ENCODE measurements around the gene CPNE1. TPM values are rescaled to one million over a fixed set of nuclear protein-coding genes. Genes with fewer than 3 reads are reported as not detected.
A peak's percentile ranks its signal among the peaks of the same experiment; 100 is the strongest.
"Not testable (repeated sequence)": the region's sequence is repeated elsewhere in the genome, so short reads cannot be mapped to it uniquely, and the experiment has no call there.

The CPNE1 gene
- 100 to 1,000 TPM; 261 to 281 TPM for total RNA-seq

DNA sequence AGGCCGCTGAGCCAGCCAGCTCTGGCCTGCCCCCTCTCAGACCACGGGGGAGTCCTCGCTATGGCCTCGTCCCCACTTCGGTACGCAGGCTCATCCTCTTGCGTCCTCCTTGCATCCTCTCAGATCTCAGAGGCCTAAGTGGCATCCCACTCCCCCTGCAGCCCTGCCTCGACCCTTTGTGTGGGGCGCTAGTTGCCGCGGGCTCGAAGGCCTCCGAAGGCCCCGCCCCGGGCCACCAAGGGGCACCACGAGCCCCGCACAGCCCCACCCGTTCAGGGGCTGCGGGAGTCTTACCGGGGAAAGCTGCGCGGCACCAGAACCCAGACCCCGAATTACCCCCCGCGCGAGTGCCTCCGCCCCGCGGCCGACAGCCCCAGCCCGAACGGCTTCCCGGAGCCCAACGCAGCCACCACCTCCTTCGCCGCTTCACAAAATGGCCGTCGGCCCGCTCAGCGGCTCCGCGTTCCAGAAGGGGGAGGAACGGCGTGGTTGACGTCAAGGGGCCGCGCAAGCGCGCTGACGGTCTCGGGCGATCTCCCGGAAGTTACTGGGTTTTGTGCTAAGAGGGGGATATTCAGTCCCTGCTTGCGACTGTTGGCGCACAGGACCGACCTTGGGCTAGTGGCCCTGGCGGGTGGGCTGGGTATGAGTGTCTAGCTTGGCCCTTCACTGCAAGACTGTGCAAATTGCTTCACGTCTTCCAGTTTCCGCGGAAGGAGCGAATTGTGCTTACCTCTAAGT is at the start of gene CPNE1, which contains the start of gene RBM12:
TSS of gene CPNE1 (minus strand) at position 435 of the 741 bp plus-strand sequence. CDS start 31,977 bp downstream, outside the sequence.
TSS of gene RBM12 (minus strand) at position 435 of the 741 bp plus-strand sequence. CDS start 9,578 bp downstream, outside the sequence.
- peaks cover 5% of the 10 kb centered on the region for H3K9me3 Mint-ChIP-seq
- peak within 1 kb of the TSS; percentile 99 for H3K27ac Mint-ChIP-seq
- H3K36me3 Mint-ChIP-seq (ENCODE audit: low read depth): peaks cover 32% of the 10 kb centered on the region
- peak within 1 kb of the TSS; percentile 95 for H3K4me3 Mint-ChIP-seq
- intact Hi-C loops (cut with micrococcal nuclease): loop anchor here (1.0 to 10.0 kb wide), 11 partner anchors 35 to 1672 kb away; partner anchors contain the start of genes CEP250, ERGIC3, NCOA6 and NFS1
- peaks cover 36% of the 10 kb centered on the region for H3K4me1 Mint-ChIP-seq (ENCODE audit: low read depth)
- CTCF ChIA-PET: interaction anchor here (1.2 to 2.1 kb wide), 4 partner anchors 45 to 290 kb away, joined by 3 to 8 read pairs (median 6); partner anchors contain the start of gene SCAND1
- H3K27me3 Mint-ChIP-seq (ENCODE audit: low read depth): no peaks in the 10 kb centered on the region
- peak; percentile 95 for DNase-seq

DNA sequence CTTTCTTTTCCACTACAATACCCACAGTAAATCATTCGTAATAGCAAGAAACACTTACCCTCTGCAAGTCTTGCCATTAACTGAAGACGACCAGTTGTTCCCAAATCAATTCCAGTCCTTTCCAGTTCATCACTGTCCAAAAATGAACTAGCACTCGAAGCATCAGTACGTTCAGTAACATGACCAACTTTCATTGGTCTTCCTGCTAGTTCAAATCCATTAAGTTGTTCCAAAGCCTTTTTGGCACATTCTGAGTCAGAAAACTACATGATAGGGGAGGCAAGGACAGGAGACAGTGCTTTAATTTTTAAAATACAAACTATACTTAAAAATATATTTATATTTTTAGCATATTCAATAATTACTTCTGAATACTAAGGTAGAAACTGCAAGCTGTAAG is 49.4 kb upstream of the CPNE1 start:
- peaks cover 59% of the 10 kb centered on the region for H3K36me3 Mint-ChIP-seq (ENCODE audit: low read depth)
- H3K9me3 Mint-ChIP-seq: no peaks in the 10 kb centered on the region
- H3K4me3 Mint-ChIP-seq: no peak overlapping the region
- peaks cover 48% of the 10 kb centered on the region for H3K4me1 Mint-ChIP-seq (ENCODE audit: low read depth)
- H3K27me3 Mint-ChIP-seq (ENCODE audit: low read depth): no peaks in the 10 kb centered on the region
- no peak for DNase-seq
- intact Hi-C loops (cut with micrococcal nuclease): no loop called here
- CTCF ChIA-PET: no interaction called here
- H3K27ac Mint-ChIP-seq: no peak overlapping the region

GRCh38 chr20:35713120-35713519 is 48.4 kb upstream of the CPNE1 start:
- Mint-ChIP-seq H3K4me1 (ENCODE audit: low read depth) (peaks cover 47% of the 10 kb centered on the region), H3K36me3 (ENCODE audit: low read depth) (peaks cover 56% of the 10 kb centered on the region), H3K27ac (peak overlapping the region; percentile 47)
- H3K4me3 Mint-ChIP-seq; DNase-seq; H3K27me3 Mint-ChIP-seq (ENCODE audit: low read depth); H3K9me3 Mint-ChIP-seq; intact Hi-C loops (cut with micrococcal nuclease): not testable (repeated sequence)
- CTCF ChIA-PET: interaction anchor here (0.8 kb wide), 1 partner anchor 136 kb away, joined by 7 read pairs; no protein-coding TSS in a partner anchor

GRCh38 chr20:35711588-35712209 is 47.0 kb upstream of the CPNE1 start:
- Mint-ChIP-seq H3K4me3 (no peak overlapping the region), H3K4me1 (ENCODE audit: low read depth) (peaks cover 46% of the 10 kb centered on the region), H3K27ac (peak overlapping the region; percentile 86), H3K27me3 (ENCODE audit: low read depth) (no peaks in the 10 kb centered on the region), H3K9me3 (no peaks in the 10 kb centered on the region), H3K36me3 (ENCODE audit: low read depth) (peaks cover 54% of the 10 kb centered on the region)
- intact Hi-C loops (cut with micrococcal nuclease): loop anchor here (1.0 kb wide), 1 partner anchor 11 kb away; no protein-coding TSS in a partner anchor
- DNase-seq: no peak
- CTCF ChIA-PET: interaction anchor here (0.6 to 1.3 kb wide), 4 partner anchors 19 to 88 kb away, joined by 3 to 4 read pairs (median 3); no protein-coding TSS in a partner anchor

DNA sequence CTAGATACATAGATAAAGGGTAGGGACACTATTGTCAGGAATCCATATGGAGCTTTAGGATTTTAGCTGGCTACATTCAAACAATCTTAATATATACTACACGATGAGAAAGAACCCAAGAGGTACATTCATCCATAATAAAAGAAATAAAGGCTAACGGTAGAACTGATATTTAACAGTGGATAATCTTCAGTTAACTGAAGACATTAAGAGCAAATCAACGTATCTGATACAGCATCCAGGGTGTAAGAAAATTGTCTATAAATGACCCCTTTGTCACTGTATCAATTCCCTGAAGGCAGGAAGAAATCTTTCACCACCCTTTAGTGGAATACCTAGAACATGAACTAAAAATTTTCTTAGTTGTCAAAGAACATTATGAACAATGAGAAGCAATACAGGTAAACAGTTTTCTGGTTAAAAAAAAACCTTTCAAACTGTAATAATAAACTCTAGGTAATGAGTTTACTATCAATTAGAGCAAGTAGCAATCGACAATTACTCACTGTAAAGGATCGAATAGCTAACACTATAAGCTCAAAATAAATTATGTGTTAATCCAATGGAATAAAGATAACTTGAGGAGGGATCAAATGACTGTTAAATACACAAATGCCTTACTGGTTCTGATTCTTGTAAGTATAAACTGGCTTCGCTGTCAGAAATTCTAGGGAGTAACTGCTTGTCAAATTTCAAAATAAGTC is 46.3 kb upstream of the CPNE1 start:
- H3K27me3 Mint-ChIP-seq (ENCODE audit: low read depth): no peaks in the 10 kb centered on the region
- CTCF ChIA-PET: interaction anchor here (0.6 to 1.3 kb wide), 4 partner anchors 20 to 88 kb away, joined by 3 to 4 read pairs (median 3); no protein-coding TSS in a partner anchor
- H3K9me3 Mint-ChIP-seq: no peaks in the 10 kb centered on the region
- H3K36me3 Mint-ChIP-seq (ENCODE audit: low read depth): peaks cover 54% of the 10 kb centered on the region
- H3K4me3 Mint-ChIP-seq: no peak overlapping the region
- peaks cover 44% of the 10 kb centered on the region for H3K4me1 Mint-ChIP-seq (ENCODE audit: low read depth)
- DNase-seq: no peak
- intact Hi-C loops (cut with micrococcal nuclease): loop anchor here (1.0 kb wide), 1 partner anchor 11 kb away; no protein-coding TSS in a partner anchor
- peak overlapping the region; percentile 86 for H3K27ac Mint-ChIP-seq

- Mint-ChIP-seq H3K27me3 (ENCODE audit: low read depth) (no peaks in the 10 kb centered on the region), H3K9me3 (no peaks in the 10 kb centered on the region), H3K4me1 (ENCODE audit: low read depth) (peaks cover 41% of the 10 kb centered on the region), H3K4me3 (no peak overlapping the region), H3K36me3 (ENCODE audit: low read depth) (peaks cover 57% of the 10 kb centered on the region), H3K27ac (peak overlapping the region; percentile 53)
- no peak for DNase-seq
- CTCF ChIA-PET: interaction anchor here (1.0 kb wide), 1 partner anchor 14 kb away, joined by 3 read pairs; no protein-coding TSS in a partner anchor
- intact Hi-C loops (cut with micrococcal nuclease): no loop called here
These were observed 45.3 kb upstream of the CPNE1 start for GRCh38 chr20:35710039-35710438.

DNA sequence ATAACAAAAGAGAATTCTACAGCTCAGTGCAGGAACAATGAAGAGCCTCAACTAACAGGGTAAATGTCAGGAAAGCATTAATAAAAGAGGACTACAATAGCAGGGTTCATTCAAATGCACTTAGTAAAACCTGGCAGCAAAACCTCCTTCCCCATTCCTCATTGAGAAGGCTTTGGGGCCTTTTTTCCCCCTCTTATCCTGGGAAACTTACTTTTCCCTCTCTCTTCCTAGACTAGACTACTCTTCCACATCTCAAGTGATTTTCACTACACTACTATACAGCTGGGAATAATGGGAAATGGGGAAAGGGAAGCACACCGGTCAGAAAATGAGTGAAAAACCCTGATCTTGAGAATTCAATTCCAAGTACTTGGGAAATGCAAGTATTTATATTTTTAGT is 44.6 kb upstream of the CPNE1 start:
- CTCF ChIA-PET: interaction anchor here (0.8 to 1.0 kb wide), 2 partner anchors 15 to 140 kb away, joined by 3 to 4 read pairs; no protein-coding TSS in a partner anchor
- Mint-ChIP-seq H3K9me3 (no peaks in the 10 kb centered on the region), H3K27me3 (ENCODE audit: low read depth) (no peaks in the 10 kb centered on the region), H3K27ac (no peak overlapping the region), H3K36me3 (ENCODE audit: low read depth) (peaks cover 61% of the 10 kb centered on the region), H3K4me1 (ENCODE audit: low read depth) (peaks cover 40% of the 10 kb centered on the region), H3K4me3 (no peak overlapping the region)
- intact Hi-C loops (cut with micrococcal nuclease): no loop called here
- no peak for DNase-seq

GRCh38 chr20:35708502-35708901 is 43.8 kb upstream of the CPNE1 start:
- Mint-ChIP-seq H3K27ac (no peak overlapping the region), H3K4me3 (no peak overlapping the region), H3K27me3 (ENCODE audit: low read depth) (no peaks in the 10 kb centered on the region), H3K9me3 (no peaks in the 10 kb centered on the region), H3K4me1 (ENCODE audit: low read depth) (peaks cover 33% of the 10 kb centered on the region), H3K36me3 (ENCODE audit: low read depth) (peaks cover 62% of the 10 kb centered on the region)
- DNase-seq: no peak
- intact Hi-C loops (cut with micrococcal nuclease): no loop called here
- CTCF ChIA-PET: interaction anchor here (1.1 kb wide), 1 partner anchor 20 kb away, joined by 4 read pairs; no protein-coding TSS in a partner anchor

DNA sequence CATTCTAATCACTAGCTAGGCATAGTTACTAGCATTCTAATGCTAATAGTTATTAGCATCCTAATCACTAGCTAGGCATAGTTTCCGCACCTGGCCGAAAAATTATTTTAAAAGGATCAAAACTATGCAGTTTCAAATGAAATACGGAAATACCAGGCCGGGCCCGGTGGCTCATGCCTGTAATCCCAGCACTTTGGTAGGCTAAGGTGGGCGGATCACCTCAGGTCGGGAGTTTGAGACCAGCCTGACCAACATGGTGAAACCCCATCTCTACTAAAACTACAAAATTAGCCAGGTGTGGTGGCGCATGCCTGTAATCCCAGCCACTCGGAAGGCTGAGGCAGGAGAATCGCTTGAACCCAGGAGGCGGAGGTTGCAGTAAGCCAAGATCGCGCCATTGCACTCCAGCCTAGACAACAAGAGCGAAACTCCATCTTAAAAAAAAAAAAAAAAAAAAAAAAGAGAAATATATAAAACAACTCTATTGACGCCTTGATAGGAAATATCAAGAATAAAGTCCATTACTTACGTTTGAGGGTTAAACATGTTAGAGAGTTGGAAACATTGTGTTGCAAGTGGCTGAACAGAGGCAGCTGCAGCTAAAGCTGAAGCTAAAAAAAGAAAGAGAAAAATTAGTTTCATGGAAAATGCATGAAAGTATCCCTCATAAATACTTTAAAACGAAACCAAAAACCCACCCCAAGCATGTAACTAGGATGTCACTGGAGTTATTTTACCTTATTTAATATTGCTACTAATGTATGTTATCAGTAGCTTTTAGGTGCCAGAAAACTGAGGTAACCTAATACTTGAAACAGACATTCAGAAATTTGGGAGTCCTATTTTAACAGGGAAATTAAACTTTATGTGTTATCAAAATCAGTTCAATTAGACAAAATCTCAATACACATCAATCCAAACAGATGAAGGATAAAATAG is 42.2 kb upstream of the CPNE1 start:
- H3K27me3 Mint-ChIP-seq (ENCODE audit: low read depth); DNase-seq; H3K4me3 Mint-ChIP-seq; intact Hi-C loops (cut with micrococcal nuclease); CTCF ChIA-PET; H3K9me3 Mint-ChIP-seq: not testable (repeated sequence)
- Mint-ChIP-seq H3K4me1 (ENCODE audit: low read depth) (peaks cover 29% of the 10 kb centered on the region), H3K36me3 (ENCODE audit: low read depth) (peaks cover 61% of the 10 kb centered on the region), H3K27ac (peak overlapping the region; percentile 37)

DNA sequence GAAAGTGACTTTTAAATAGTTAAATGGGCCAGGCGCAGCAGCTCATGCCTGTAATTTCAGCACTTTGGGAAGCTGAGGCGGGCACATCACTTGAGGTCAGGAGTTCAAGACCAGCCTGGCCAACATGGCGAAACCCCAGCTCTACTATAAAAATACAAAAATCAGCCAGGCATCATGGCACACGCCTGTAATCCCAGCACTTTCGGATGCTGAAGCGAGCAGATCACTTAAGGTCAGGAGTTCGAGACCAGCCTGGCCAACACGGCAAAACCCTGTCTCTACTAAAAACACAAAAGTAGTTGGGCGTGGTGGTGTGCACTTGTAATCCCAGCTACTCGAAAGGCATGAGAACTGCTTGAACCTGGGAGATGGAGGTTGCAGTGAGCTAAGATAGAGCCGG is 41.2 kb upstream of the CPNE1 start:
- Mint-ChIP-seq H3K4me1 (ENCODE audit: low read depth) (peaks cover 23% of the 10 kb centered on the region), H3K36me3 (ENCODE audit: low read depth) (peaks cover 53% of the 10 kb centered on the region), H3K27ac (peak overlapping the region; percentile 68)
- H3K9me3 Mint-ChIP-seq; intact Hi-C loops (cut with micrococcal nuclease); H3K27me3 Mint-ChIP-seq (ENCODE audit: low read depth); H3K4me3 Mint-ChIP-seq; DNase-seq; CTCF ChIA-PET: not testable (repeated sequence)
